K562 (cell line): ENCODE measurements around the gene LY6G6D. TPM values are rescaled to one million over a fixed set of nuclear protein-coding genes. Genes with fewer than 3 reads are reported as not detected.

Experiments used
- CHAMP1 ChIP-seq: fragments of 450-650 bp; IDR thresholded peaks from 2 replicates; pipeline ENCODE4 v1.6.1; 2016; ENCODE audit warnings: mild to moderate bottlenecking
- NFE2 ChIP-seq: IDR thresholded peaks from 2 replicates; pipeline ENCODE4 v1.6.1; 2014; ENCODE audit warnings: antibody characterized with exemption, low read depth
- RBFOX2 ChIP-seq: fragments of 200-400 bp; formaldehyde crosslinking; IDR thresholded peaks from 2 replicates; pipeline ENCODE4 v1.6.1; 2017; ENCODE audit warnings: low read depth, mild to moderate bottlenecking, low read length, moderate library complexity
- SFPQ ChIP-seq: fragments of 200-400 bp; formaldehyde crosslinking; IDR thresholded peaks from 2 replicates; pipeline ENCODE4 v1.6.1; 2017; ENCODE audit warnings: mild to moderate bottlenecking, low read depth, low read length, moderate library complexity
- ZKSCAN3 ChIP-seq: fragments of 250-450 bp; sonication (Bioruptor Pico); IDR thresholded peaks from 2 replicates; pipeline ENCODE4 v1.4.0; 2020
- ZNF311 ChIP-seq: fragments of 250-450 bp; sonication (Bioruptor Pico); IDR thresholded peaks from 2 replicates; pipeline ENCODE4 v1.4.0; 2020; ENCODE audit warnings: mild to moderate bottlenecking, moderate library complexity
- polyA plus RNA-seq, 8 experiments: library from polyadenylated mRNA; depleted of rRNA in 4 of 8; stranded (reverse) in 5 of 8; unstranded in 3 of 8; fragments of >200 nt; fragmentation: Nextera tagmentation in 2 of 8; fragmentation: Illumina TruSeq in 1 of 8; extraction: Ambion mirVana in 2 of 8; extraction: Trizol in 1 of 8; gene quantifications; 2 replicates each; pipeline versions ENCODE4 v1.2.1 to v1.2.3, GENCODE V29; 2011 to 2014; ENCODE audit warnings: inconsistent platforms in 1 of 8, missing spikeins in 1 of 8
- total RNA-seq, 7 experiments: library from RNA; depleted of rRNA in 6 of 7; stranded (reverse); fragments of >200 nt in 6 of 7; fragmentation: Illumina TruSeq in 2 of 7; extraction: Trizol in 2 of 7; gene quantifications; 2 replicates each; pipeline versions ENCODE4 v1.2.1 to v1.2.3, GENCODE V29; 2011 to 2021; ENCODE audit warnings: low replicate concordance in 1 of 7
- TF ChIP-seq, protein P1 (sequence below): sonication (generic); formaldehyde crosslinking; IDR thresholded peaks from 2 replicates; pipeline ENCODE4 v1.8.1; 2023; ENCODE audit warnings: mild to moderate bottlenecking, missing genetic modification reagents
- TF ChIP-seq, protein P2 (sequence below): sonication (generic); formaldehyde crosslinking; IDR thresholded peaks from 2 replicates; pipeline ENCODE4 v1.8.0; 2022; ENCODE audit warnings: missing genetic modification reagents, mild to moderate bottlenecking, moderate library complexity, borderline replicate concordance
- TF ChIP-seq, protein P3 (sequence below): fragments of 200-800 bp; sonication (Bioruptor generic); IDR thresholded peaks from 2 replicates; pipeline ENCODE4 v1.6.1; 2017; ENCODE audit warnings: missing genetic modification characterization, missing compliant biosample characterization

LY6G6D gene
- total and polyA plus RNA-seq, 9 of the 15 experiments (the other 6 are each of a cell fraction or from before 2014, with no cell fraction given): 0.30 to 0.38 TPM; not detected in 7

DNA sequence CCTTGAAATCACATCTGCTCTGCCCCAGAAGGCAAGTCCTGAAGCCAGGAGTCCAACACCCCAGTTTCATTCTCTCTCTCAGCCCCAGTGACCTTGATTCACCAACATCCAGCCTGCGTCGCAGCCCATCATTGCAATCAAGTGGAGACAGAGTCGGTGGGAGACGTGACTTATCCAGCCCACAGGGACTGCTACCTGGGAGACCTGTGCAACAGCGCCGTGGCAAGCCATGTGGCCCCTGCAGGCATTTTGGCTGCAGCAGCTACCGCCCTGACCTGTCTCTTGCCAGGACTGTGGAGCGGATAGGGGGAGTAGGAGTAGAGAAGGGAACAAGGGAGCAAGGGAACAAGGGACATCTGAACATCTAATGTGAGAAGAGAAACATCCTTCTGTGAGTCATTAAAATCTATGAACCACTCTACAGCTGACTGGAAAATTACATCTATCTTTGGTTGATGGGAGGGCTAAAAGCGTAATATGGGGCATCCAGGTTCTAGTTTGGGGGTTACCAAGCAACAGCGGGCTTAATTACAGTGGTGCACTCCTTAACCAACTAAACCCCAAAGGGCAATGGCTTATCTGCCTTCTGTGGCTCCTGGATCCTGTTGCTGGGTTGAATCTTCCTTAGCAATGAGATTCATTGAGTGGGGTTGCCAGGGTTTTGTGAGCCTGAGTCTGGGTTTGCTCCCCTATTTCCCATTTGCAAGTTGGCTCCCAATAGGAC, 2.5 kb downstream of the LY6G6D start (continued):
- TF ChIP-seq, protein P1, sequence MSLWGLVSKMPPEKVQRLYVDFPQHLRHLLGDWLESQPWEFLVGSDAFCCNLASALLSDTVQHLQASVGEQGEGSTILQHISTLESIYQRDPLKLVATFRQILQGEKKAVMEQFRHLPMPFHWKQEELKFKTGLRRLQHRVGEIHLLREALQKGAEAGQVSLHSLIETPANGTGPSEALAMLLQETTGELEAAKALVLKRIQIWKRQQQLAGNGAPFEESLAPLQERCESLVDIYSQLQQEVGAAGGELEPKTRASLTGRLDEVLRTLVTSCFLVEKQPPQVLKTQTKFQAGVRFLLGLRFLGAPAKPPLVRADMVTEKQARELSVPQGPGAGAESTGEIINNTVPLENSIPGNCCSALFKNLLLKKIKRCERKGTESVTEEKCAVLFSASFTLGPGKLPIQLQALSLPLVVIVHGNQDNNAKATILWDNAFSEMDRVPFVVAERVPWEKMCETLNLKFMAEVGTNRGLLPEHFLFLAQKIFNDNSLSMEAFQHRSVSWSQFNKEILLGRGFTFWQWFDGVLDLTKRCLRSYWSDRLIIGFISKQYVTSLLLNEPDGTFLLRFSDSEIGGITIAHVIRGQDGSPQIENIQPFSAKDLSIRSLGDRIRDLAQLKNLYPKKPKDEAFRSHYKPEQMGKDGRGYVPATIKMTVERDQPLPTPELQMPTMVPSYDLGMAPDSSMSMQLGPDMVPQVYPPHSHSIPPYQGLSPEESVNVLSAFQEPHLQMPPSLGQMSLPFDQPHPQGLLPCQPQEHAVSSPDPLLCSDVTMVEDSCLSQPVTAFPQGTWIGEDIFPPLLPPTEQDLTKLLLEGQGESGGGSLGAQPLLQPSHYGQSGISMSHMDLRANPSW (CRISPR knock-in tag): peak; percentile 66; the same call in 1 of the 2 replicates
- TF ChIP-seq NFE2 (no peak), SFPQ (no peak), ZNF311 (no peak), RBFOX2 (0 out of 2 replicates have a peak, but pooled peaks have one; percentile 28), ZKSCAN3 (CRISPR knock-in tag) (no peak), CHAMP1 (no peak)
- TF ChIP-seq, protein P2, sequence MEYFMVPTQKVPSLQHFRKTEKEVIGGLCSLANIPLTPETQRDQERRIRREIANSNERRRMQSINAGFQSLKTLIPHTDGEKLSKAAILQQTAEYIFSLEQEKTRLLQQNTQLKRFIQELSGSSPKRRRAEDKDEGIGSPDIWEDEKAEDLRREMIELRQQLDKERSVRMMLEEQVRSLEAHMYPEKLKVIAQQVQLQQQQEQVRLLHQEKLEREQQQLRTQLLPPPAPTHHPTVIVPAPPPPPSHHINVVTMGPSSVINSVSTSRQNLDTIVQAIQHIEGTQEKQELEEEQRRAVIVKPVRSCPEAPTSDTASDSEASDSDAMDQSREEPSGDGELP (CRISPR knock-in tag): peak; percentile 64; the same call in 1 of the 2 replicates
- TF ChIP-seq, protein P3, sequence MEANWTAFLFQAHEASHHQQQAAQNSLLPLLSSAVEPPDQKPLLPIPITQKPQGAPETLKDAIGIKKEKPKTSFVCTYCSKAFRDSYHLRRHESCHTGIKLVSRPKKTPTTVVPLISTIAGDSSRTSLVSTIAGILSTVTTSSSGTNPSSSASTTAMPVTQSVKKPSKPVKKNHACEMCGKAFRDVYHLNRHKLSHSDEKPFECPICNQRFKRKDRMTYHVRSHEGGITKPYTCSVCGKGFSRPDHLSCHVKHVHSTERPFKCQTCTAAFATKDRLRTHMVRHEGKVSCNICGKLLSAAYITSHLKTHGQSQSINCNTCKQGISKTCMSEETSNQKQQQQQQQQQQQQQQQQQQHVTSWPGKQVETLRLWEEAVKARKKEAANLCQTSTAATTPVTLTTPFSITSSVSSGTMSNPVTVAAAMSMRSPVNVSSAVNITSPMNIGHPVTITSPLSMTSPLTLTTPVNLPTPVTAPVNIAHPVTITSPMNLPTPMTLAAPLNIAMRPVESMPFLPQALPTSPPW: no peak
